D341Med (cell line): Measurements from ENCODE around the gene VWC2.
A peak's percentile ranks its signal among the peaks of the same experiment; 100 is the strongest.

Source experiments
- DNase-seq: peaks from one replicate; pipeline ENCODE4 v3.0.0; 2012; ENCODE audit warnings: low spot score

VWC2 gene

GRCh38 chr7:49783446-49783845 is 10.0 kb downstream of the VWC2 start:
- DNase-seq: no peak

DNA sequence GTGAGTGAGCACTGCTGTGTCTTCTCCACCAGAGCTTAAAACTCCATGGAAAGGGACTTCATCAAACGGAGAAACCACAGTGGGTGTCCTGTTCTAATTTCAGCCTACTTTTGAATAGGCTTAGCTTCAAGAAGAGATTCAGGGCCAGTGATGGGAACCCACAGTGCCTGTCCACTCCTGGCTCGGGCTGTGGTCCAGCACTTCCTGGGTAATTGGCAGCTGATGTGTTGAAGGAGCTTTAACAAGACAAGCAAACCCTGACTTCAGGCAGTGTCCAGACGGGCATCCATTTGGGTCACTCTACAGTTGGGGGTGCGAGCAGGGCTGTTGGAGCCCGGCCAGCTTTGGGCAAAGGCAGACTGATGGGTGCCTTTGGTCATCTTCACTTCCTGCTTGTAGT is 14.5 kb downstream of the VWC2 start:
- DNase-seq: no peak

DNA sequence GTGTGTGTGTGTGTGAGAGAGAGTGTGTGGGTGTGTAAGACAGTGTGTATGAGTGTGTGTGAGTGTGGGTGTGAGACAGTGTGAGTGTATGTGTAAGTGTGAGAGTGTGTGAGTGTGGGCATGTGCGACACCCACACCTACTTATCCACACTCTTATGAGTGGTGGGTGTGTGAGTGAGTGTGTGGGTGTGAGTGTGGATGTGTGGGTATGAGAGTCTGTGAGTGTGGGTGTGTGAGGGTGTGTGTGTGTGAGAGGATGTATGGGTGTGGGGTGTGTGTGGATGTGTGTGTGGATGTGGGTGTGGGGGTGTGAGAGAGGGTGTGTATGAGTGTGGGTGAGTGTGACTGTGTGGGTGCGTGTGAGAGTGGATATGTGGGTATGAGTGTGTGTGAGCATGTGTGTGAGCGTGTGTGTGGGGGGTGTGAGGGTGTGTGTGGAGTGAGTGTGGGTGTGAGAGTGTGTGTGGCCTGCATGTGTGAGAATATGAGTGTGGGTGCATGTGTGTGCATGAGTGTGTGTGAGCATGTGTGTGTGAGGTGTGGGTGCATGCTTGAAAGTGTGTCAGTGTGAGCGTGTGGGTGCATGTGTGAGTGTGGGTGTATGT is 15.1 kb downstream of the VWC2 start:
- DNase-seq: no peak

GRCh38 chr7:49789736-49790135 is 16.3 kb downstream of the VWC2 start:
- no peak for DNase-seq

GRCh38 chr7:49790209-49790608 is 16.8 kb downstream of the VWC2 start:
- no peak for DNase-seq

DNA sequence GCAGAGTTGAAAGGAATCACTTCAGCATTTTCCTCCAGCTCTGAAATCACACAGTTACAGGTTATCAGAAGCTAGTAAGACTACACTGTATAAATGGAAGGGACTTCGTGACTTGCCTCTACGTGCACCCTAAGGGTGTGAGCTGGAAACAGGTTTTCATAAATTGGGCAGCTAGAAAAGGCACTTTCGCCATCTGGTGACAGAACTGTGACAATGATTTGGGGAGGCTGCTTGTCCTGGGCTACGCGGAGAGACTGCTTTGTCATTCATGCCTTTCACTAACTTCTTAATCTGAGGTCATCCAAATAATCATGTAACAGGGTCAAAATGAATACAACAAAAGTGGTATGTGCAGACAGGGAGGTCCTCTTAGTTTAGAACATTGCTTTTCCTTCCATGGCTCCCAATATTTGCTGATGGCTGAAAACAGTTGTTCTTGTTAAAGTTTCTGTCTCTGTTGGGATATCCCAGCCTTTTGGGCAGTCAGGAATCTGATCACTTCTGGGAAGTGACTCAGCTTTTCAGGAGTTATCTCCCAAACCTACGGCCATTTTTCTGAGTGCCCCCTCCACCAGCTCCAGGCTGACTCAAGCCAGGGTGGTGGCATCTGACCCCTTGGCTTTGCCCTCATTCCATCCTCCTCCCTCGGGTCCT is 17.8 kb downstream of the VWC2 start:
- peak; percentile 51 for DNase-seq

- no peak for DNase-seq
Measured at GRCh38 chr7:49797987-49798660, 24.7 kb downstream of the VWC2 start.

- DNase-seq: no peak
Measured at GRCh38 chr7:49800031-49800430, 26.6 kb downstream of the VWC2 start.

DNA sequence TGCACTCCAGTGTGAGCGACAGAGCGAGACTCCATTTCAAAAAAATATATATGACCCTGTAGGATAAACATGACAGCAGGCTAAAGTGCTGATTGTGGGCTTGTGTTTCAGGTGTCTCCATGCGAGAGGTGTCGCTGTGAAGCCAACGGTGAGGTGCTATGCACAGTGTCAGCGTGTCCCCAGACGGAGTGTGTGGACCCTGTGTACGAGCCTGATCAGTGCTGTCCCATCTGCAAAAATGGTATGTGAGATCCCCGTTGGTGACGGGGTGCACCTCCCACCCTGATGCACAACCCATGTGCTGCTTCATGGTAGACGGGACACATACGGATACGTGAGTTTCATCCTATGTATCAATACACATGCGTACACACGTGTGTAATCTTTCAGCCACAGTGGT is 29.2 kb downstream of the VWC2 start:
- no peak for DNase-seq

DNA sequence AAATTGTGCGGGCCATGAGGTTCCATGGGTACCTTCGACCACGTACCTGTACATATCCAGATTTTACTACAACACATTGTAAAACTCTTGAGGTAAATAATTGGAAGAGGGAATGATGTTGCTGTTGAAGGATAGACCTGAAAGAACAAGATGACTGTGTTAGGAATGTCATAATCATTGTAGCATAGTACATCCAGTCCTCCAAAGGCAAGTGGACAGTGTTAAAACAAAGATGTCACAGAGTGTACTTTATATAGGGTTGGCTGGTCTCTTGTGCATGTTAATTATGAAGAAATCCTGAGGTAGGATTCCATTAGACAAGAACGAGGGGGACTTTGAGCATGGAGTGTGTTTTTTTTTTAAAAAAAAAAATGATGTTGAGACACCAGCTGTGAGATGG is 30.4 kb downstream of the VWC2 start:
- DNase-seq: no peak

- no peak for DNase-seq
Measured at GRCh38 chr7:49805371-49806007, 32.1 kb downstream of the VWC2 start.

DNA sequence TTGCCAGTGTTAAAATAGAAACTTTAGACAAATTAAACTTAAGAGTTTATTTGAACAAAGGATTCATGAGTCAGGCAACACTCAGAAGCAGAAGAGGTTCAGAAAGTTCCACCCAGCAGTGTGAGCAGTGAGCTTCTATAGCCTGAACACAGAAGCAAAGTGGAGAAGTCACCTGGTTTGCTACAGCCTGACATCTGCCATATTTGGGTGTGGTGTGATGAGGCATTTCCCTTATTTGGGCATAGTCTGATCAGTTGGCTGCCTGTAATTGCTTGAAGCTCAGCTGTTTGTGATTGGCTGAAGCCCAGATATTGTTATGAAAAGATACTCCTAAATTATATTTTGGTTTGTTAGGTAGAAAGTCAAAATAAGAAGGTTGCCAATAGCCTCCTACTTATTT is 39.1 kb downstream of the VWC2 start:
- DNase-seq: no peak

GRCh38 chr7:49817279-49817678 is 43.8 kb downstream of the VWC2 start:
- no peak for DNase-seq

- no peak for DNase-seq
Measured at GRCh38 chr7:49821181-49821580, 47.7 kb downstream of the VWC2 start.

DNA sequence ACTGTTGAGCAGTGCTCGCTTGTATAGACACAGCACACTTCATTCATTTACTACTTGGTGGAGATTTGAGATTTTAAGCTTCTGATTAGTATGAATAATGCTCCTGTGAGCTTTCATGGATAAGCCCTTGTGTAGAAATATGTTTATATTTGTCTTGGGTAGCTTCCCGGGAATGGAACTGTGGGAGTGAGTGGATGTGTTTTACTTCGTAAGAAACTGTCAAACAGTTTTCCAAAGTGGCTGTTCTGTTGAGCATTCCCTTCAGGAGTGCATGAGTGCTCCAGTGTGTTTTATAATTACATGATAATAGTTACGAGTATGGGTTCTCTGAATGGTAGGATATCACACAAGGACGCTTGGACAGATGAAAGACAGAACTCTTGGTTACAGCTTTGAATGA is 49.4 kb downstream of the VWC2 start:
- DNase-seq: no peak

DNA sequence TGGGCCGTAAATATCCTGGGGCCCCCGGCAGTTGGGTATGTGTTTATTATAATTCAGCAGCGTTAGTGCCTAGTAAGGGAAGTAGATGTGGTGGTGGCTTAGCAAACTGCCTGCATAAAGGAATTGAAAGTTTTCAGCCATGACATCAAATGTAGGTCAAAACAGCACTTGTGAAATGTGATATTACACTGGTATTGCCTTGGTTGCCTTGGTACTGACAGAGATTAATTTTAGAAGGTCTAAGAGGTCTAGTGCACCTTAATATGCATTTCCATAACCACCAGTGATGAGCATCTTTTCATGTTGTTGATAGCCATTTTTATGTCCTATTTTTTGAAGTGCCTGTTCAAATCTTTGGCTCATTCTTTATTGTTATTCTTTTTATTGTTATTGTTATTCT is 50.1 kb downstream of the VWC2 start:
- DNase-seq: no peak

DNA sequence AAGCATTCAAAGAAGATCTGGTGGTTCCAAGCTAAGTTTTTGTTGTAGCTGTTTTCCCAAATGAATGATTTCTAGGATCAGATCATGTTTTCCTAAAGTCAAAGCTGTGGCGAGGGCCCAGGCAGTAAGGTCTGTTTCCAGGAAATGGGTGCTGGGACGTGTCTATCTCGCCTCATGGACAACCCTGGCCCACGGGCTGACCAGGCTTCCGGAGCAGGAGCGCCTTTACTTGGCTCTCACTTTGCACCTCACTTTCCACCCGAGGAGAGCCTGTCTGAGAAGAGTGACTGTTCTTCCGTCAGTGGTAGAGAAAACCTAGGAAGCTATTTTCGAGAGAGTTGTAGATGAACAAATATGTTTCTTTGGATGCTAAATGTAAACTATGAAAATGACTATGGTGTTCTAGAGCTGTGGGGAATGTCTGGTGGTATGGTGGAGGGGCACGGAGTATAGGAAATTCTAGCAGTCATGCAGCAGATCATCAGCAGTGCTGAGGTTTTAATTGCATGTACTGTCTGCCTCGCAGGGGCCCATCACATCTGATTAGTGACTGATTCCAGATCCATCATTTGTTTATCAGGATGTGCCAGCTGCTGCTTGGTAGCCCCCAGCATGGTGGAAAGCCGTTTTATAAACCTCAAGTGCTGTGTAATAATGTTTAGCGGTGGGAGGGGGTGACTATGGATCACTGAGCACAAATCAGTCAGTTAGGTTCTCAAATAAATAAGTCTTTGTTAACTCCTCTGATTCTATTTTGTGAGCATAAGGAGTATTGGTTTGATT is 66.6 kb downstream of the VWC2 start:
- DNase-seq: no peak

DNA sequence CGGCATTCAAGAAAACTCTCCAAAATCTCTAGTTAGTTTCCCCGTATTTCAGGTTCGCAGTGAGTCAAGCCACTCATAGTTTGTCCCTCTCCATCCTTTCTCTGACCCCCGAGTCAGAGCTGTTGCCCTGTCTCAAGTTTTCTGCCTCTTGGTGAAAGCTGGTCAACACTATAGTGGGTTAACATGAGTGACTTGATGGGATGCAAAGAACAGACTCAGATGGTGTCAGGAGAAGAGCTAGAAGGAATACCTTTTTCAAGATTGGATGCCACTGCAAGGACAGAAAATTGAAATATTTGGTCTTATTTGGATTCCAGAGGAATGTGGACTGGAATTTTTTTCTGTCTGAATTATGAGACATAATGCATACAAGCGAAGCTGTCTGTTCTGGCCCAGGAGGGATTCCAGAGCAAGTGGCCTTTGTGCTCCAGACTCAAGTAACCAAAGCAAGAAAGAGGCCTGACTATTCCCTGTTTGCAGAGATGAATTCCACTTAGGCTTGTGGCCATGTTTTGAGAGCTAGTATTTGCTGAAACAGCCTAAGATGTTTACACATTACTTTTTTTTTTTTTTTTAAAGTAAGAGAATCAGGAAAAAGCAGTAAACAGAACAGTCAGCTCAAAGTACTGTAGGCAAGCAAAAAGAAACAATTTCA is 67.4 kb downstream of the VWC2 start:
- no peak for DNase-seq

DNA sequence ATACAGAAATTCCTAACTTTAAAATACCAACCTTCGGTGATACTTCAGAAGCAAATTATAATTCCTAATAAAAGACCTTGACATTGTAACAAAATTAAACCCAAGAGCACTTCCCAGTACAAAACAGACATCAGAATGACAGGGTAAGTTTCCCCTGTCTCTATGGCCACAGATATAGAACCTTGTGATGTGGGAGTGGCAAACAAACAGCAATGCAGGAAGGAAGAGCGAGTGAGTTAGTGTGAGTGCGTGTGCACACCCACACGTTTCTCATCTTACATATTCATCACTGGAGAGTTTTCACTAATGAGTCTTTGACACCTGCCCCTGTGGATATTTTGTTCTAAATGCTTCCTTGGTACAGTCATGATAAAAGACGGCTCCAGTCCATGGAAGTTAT is 72.2 kb downstream of the VWC2 start:
- no peak for DNase-seq

GRCh38 chr7:49848211-49848841 is 74.9 kb downstream of the VWC2 start:
- DNase-seq: no peak

DNA sequence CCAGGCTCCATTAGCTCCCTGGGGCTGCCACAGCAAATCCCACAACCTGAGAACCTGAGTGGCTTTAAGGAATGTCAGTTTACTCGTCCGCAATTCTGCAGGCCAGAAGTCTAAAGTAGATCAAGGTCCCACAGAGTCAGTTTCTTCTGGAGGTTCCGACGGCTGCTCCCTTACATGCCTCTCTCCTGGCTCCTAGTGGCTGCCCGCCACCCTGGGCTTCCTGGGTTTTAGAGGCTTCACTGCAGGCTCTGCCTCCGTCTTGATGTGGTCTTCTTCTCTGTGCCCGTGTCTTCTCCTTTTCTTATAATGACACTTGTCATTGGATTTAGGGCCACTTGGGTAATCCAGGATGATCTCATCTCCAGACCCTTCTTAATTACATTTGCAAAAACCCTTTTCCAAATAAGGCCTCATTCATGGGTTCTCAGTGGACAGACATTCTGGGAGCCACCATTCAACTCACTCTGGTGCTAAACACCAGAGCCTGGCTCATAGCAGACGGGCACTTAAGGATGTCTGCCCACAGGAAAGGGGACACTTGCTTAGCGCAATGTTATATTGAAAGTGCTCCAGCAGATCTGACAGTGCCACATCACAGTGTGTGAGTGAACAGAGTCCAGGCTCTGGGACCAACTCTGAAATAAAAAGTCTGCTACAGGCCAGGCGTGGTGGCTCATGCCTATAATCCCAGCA is 77.6 kb downstream of the VWC2 start:
- DNase-seq: no peak
